Coronary artery (tissue), 2 donors: ENCODE data around the gene HNRNPUL1.

ENCODE experiments used
- DNase-seq: peaks from one replicate; pipeline ENCODE4 v3.0.0-alpha.2; 2017; ENCODE audit warnings: low spot score
- H3K27ac ChIP-seq, 2 donors: fragments of 200-600 bp; sonication (generic); one replicate each; pipeline ENCODE4 v1.5.1; 2016 to 2019
- H3K4me3 ChIP-seq: fragments of 200-600 bp; sonication (generic); 2 replicates; pipeline ENCODE4 v1.5.1; 2016; ENCODE audit warnings: mild to moderate bottlenecking, moderate library complexity
- CTCF ChIP-seq: fragments of 200-600 bp; sonication (generic); IDR thresholded peaks from one replicate; pipeline ENCODE4 v1.5.1; 2019; ENCODE audit warnings: antibody characterized with exemption

The HNRNPUL1 gene

GRCh38 chr19:41248895-41249294 is 15.3 kb upstream of the HNRNPUL1 start:
- Histone ChIP-seq H3K27ac (no peak overlapping the region), H3K4me3 (no peak overlapping the region)
- no peak for TF ChIP-seq CTCF
- no peak for DNase-seq

- TF ChIP-seq CTCF: no peak
- Histone ChIP-seq H3K4me3 (no peak overlapping the region), H3K27ac (no peak overlapping the region)
- no peak for DNase-seq
Measured at GRCh38 chr19:41249707-41250423, 14.3 kb upstream of the HNRNPUL1 start.

- no peak overlapping the region for H3K27ac ChIP-seq
- no peak for DNase-seq
- H3K4me3 ChIP-seq: no peak overlapping the region
- no peak for TF ChIP-seq CTCF
Measured at GRCh38 chr19:41253660-41254059, 10.5 kb upstream of the HNRNPUL1 start.

- H3K4me3 ChIP-seq: no peak overlapping the region
- H3K27ac ChIP-seq: no peak overlapping the region
- no peak for TF ChIP-seq CTCF
- DNase-seq: no peak
Measured at GRCh38 chr19:41255171-41255570, 9.0 kb upstream of the HNRNPUL1 start.

- TF ChIP-seq CTCF: no peak
- Histone ChIP-seq H3K27ac (peak overlapping the region; percentile 92 to 98), H3K4me3 (peak overlapping the region; percentile 69)
- DNase-seq: no peak
Measured at GRCh38 chr19:41261474-41262190, 2.5 kb upstream of the HNRNPUL1 start.

- DNase-seq: peak; percentile 88
- Histone ChIP-seq H3K27ac (peak overlapping the region; percentile 92 to 98), H3K4me3 (peak overlapping the region; percentile 69)
- no peak for TF ChIP-seq CTCF
Measured at GRCh38 chr19:41263042-41263849, 926 bp upstream of the HNRNPUL1 start.
